NCI-H345 treated with DMSO at 0.1 percent for 48 hours (cell line): ENCODE results near the gene APOA5.
A peak's percentile ranks its signal among the peaks of the same experiment; 100 is the strongest.
"Not testable (repeated sequence)": the region's sequence is repeated elsewhere in the genome, so short reads cannot be mapped to it uniquely, and the experiment has no call there.

Experiments used
- DNase-seq: peaks from one replicate; lab custom pipeline; 2025; ENCODE audit not compliant: unreplicated experiment; lab: John Stamatoyannopoulos, UW

Gene APOA5

GRCh38 chr11:116776522-116776984, 15.1 kb downstream of the APOA5 start:
- DNase-seq, result no peak

GRCh38 chr11:116775975-116776374, 15.7 kb downstream of the APOA5 start:
- no peak for DNase-seq

- no peak for DNase-seq
These were observed 17.0 kb downstream of the APOA5 start for GRCh38 chr11:116774661-116775060.

GRCh38 chr11:116773203-116774097, 18.2 kb downstream of the APOA5 start:
- peak; percentile 65 for DNase-seq

DNA sequence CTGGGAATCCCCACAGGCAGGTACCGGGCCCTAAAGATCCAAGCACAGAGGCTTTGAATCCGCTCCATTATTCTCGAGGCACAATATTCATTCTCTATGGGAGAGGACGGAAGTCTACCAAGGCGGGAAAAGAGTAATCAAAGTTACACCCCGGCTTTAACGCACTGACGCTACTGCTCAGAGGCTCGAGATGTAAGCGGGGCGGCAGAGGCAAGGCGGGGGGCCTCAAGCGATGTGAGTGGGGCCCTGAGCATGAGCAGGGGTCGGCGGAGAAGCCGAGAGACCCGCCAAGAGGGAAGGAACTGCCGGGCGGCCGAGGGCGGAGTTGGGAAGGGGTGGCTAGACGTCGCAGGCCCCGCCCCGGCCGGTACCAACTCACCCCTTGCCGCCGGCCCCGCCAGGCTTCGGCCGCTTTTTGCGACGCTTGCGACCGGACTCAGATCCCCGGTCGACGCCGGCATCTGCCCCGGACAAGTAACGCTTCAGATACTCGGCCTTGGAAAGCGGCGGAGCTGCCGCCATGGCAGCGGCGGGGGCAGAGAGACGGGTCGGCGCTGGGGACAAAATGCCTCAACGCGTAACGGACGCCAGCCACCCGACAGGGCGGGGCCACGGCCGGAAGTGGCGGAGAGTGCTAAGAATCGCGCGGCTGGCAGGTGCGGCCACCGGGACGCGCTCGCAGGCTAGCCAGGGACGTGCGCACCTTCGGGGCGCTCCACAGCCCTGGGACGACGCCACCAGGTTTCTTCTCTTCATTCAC, 19.1 kb downstream of the APOA5 start, which contains the start of gene BUD13:
TSS of gene BUD13 (minus strand) at position 545 of the 760 bp plus-strand sequence. CDS start at position 522, 23 bp downstream.
- peak; percentile 83 for DNase-seq

GRCh38 chr11:116771935-116772334, 19.7 kb downstream of the APOA5 start:
- DNase-seq, result no peak

- no peak for DNase-seq
These were observed 29.5 kb downstream of the APOA5 start for GRCh38 chr11:116762132-116762531.

GRCh38 chr11:116756044-116756443, 35.6 kb downstream of the APOA5 start:
- DNase-seq, result not testable (repeated sequence)

- DNase-seq, result no peak
These were observed 41.5 kb downstream of the APOA5 start for GRCh38 chr11:116750070-116750718.

DNA sequence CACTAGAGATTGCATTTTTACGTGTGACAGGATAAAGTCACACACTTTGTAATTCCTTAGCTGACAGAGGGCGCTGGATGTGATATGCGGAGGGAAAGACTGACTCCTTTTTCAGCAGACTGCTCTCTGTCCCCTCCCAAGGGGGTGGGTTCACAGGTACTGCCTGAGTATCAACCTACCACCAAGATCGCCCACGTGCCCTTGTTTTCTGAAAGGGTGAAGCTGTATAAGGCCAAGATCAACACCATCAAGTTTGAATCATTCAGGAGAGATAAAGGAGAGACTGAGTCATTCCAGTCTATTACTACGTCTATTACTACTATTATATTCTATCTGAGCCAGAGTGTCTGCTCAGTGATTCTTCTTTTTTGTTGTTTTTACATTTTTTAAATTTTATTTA, 49.6 kb downstream of the APOA5 start:
- no peak for DNase-seq

DNA sequence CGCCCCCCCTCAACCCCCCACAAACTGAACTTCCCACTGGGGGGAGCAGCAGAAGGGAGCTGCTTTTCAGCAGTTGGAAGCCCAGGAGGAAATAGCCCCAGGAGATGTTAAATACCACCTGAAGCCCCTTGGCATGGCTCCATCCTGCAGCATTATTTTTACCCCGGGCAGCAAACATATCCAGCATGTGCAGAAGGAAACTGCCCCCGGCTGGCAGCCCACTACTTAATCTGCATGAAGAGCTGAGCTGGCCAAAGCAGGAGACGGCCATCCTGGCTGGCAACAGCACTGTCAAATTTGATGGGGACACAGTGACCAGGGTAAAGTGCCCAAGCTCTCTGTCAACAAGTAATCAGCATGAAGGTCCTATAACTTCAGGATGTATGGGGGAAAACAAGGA, 50.9 kb downstream of the APOA5 start:
- DNase-seq, result no peak
